Fibroblast of skin of right biceps (primary cell): ENCODE results near the gene LCE2A.

ENCODE experiments used
- DNase-seq: peaks from one replicate; pipeline ENCODE4 v3.0.0-alpha.2; 2013

Gene LCE2A

GRCh38 chr1:152743371-152744145 is 45.4 kb downstream of the LCE2A start:
- peak; percentile 32 for DNase-seq

GRCh38 chr1:152745289-152745704 is 47.2 kb downstream of the LCE2A start:
- peak; percentile 9 for DNase-seq

- no peak for DNase-seq
These were observed 47.8 kb downstream of the LCE2A start for GRCh38 chr1:152745765-152746444.

GRCh38 chr1:152747831-152748230 is 49.7 kb downstream of the LCE2A start:
- peak; percentile 15 for DNase-seq
